Skeletal muscle satellite cell (primary cell): Measurements from ENCODE around the gene SLC12A8. TPM values are rescaled to one million over a fixed set of nuclear protein-coding genes. Genes with fewer than 3 reads are reported as not detected.

Source experiments
- H3K27me3 ChIP-seq: 2 replicates; pipeline ENCODE4 v1.7.0; 2013; ENCODE audit warnings: low read length; ENCODE audit not compliant: control insufficient read depth, insufficient read depth
- H3K36me3 ChIP-seq: 2 replicates; pipeline ENCODE4 v1.7.0; 2013; ENCODE audit warnings: mild to moderate bottlenecking, control low read depth, low read length; ENCODE audit not compliant: insufficient read depth
- H3K4me1 ChIP-seq: 2 replicates; pipeline ENCODE4 v1.7.0; 2013; ENCODE audit warnings: low read length; ENCODE audit not compliant: control insufficient read depth, insufficient read depth
- H3K4me2 ChIP-seq: 2 replicates; pipeline ENCODE4 v1.7.0; 2013; ENCODE audit warnings: mild to moderate bottlenecking, low read length
- H3K4me3 ChIP-seq: 2 replicates; pipeline ENCODE4 v1.7.0; 2013; ENCODE audit warnings: low read length
- H3K9ac ChIP-seq: 2 replicates; pipeline ENCODE4 v1.7.0; 2013; ENCODE audit warnings: mild to moderate bottlenecking, low read depth, low read length, moderate library complexity
- H3K9me3 ChIP-seq: replicated peaks from 2 replicates; pipeline ENCODE4 v1.7.0; 2013; ENCODE audit warnings: mild to moderate bottlenecking, control low read depth, low read length
- total RNA-seq: library from RNA; depleted of rRNA; stranded (reverse); fragments of >200 nt; gene quantifications from 2 replicates; pipeline ENCODE4 v1.2.3, GENCODE V29; 2012; rRNA removed

Gene SLC12A8
- total RNA-seq = 0.51 and 2.4 TPM in 2 replicates

- peaks cover 8% of the 10 kb centered on the region for H3K4me1 ChIP-seq
- peak within 1 kb of the TSS; percentile 79 for H3K4me2 ChIP-seq
- peak within 1 kb of the TSS; percentile 47 for H3K4me3 ChIP-seq
- no peaks in the 10 kb centered on the region for H3K9me3 ChIP-seq
- no peaks in the 10 kb centered on the region for H3K36me3 ChIP-seq
- H3K27me3 ChIP-seq = peaks cover 27% of the 10 kb centered on the region
- H3K9ac ChIP-seq = no peak within 1 kb of the TSS
Observed at GRCh38 chr3:125212509-125213363, at the start of gene SLC12A8. Gene SLC12A8 (minus strand): TSS chr3:125212748. CDS start chr3:125211349, 1,399 bp downstream.

GRCh38 chr3:125262161-125262560 is 49.6 kb upstream of the SLC12A8 start:
- Histone ChIP-seq H3K4me2 (no peak overlapping the region), H3K27me3 (no peaks in the 10 kb centered on the region), H3K9ac (no peak overlapping the region), H3K36me3 (peaks cover 8% of the 10 kb centered on the region), H3K4me1 (no peaks in the 10 kb centered on the region), H3K9me3 (no peaks in the 10 kb centered on the region), H3K4me3 (no peak overlapping the region)

- Histone ChIP-seq H3K9me3 (no peaks in the 10 kb centered on the region), H3K4me3 (no peak overlapping the region), H3K9ac (no peak overlapping the region), H3K36me3 (peaks cover 11% of the 10 kb centered on the region), H3K4me2 (no peak overlapping the region), H3K4me1 (no peaks in the 10 kb centered on the region), H3K27me3 (no peaks in the 10 kb centered on the region)
Observed at GRCh38 chr3:125261031-125261430, 48.5 kb upstream of the SLC12A8 start.

GRCh38 chr3:125260158-125260557 is 47.6 kb upstream of the SLC12A8 start:
- H3K4me1 ChIP-seq = no peaks in the 10 kb centered on the region
- H3K9me3 ChIP-seq = no peaks in the 10 kb centered on the region
- H3K9ac ChIP-seq = no peak overlapping the region
- H3K4me2 ChIP-seq = no peak overlapping the region
- no peaks in the 10 kb centered on the region for H3K27me3 ChIP-seq
- H3K36me3 ChIP-seq = peaks cover 11% of the 10 kb centered on the region
- H3K4me3 ChIP-seq = no peak overlapping the region

- H3K4me1 ChIP-seq = no peaks in the 10 kb centered on the region
- H3K27me3 ChIP-seq = no peaks in the 10 kb centered on the region
- peaks cover 4% of the 10 kb centered on the region for H3K36me3 ChIP-seq
- no peak overlapping the region for H3K4me3 ChIP-seq
- H3K9ac ChIP-seq = no peak overlapping the region
- H3K4me2 ChIP-seq = no peak overlapping the region
- no peaks in the 10 kb centered on the region for H3K9me3 ChIP-seq
Observed at GRCh38 chr3:125257536-125257935, 45.0 kb upstream of the SLC12A8 start.

- no peak overlapping the region for H3K4me2 ChIP-seq
- no peaks in the 10 kb centered on the region for H3K4me1 ChIP-seq
- H3K9ac ChIP-seq = no peak overlapping the region
- H3K9me3 ChIP-seq = no peaks in the 10 kb centered on the region
- H3K36me3 ChIP-seq = peaks cover 4% of the 10 kb centered on the region
- H3K27me3 ChIP-seq = no peaks in the 10 kb centered on the region
- no peak overlapping the region for H3K4me3 ChIP-seq
Observed at GRCh38 chr3:125256675-125257074, 44.1 kb upstream of the SLC12A8 start.

GRCh38 chr3:125250973-125251372 is 38.4 kb upstream of the SLC12A8 start:
- no peaks in the 10 kb centered on the region for H3K27me3 ChIP-seq

GRCh38 chr3:125246237-125246636 is 33.7 kb upstream of the SLC12A8 start:
- no peak overlapping the region for H3K4me3 ChIP-seq
- H3K9ac ChIP-seq = no peak overlapping the region
- H3K36me3 ChIP-seq = no peaks in the 10 kb centered on the region
- no peaks in the 10 kb centered on the region for H3K9me3 ChIP-seq
- no peaks in the 10 kb centered on the region for H3K27me3 ChIP-seq
- no peaks in the 10 kb centered on the region for H3K4me1 ChIP-seq
- no peak overlapping the region for H3K4me2 ChIP-seq

More at GRCh38 chr3:125250973-125251372, 38.4 kb upstream of the SLC12A8 start:
- Histone ChIP-seq H3K9me3 (no peaks in the 10 kb centered on the region), H3K9ac (no peak overlapping the region), H3K4me3 (no peak overlapping the region), H3K4me1 (no peaks in the 10 kb centered on the region), H3K4me2 (no peak overlapping the region), H3K36me3 (no peaks in the 10 kb centered on the region)

GRCh38 chr3:125245521-125245920 is 33.0 kb upstream of the SLC12A8 start:
- H3K36me3 ChIP-seq = no peaks in the 10 kb centered on the region
- H3K27me3 ChIP-seq = no peaks in the 10 kb centered on the region
- no peaks in the 10 kb centered on the region for H3K9me3 ChIP-seq
- no peak overlapping the region for H3K9ac ChIP-seq
- no peak overlapping the region for H3K4me3 ChIP-seq
- H3K4me1 ChIP-seq = peaks cover 4% of the 10 kb centered on the region
- no peak overlapping the region for H3K4me2 ChIP-seq

- no peak overlapping the region for H3K4me2 ChIP-seq
- no peaks in the 10 kb centered on the region for H3K27me3 ChIP-seq
- no peaks in the 10 kb centered on the region for H3K36me3 ChIP-seq
- H3K4me3 ChIP-seq = no peak overlapping the region
- peaks cover 8% of the 10 kb centered on the region for H3K4me1 ChIP-seq
- H3K9ac ChIP-seq = no peak overlapping the region
- H3K9me3 ChIP-seq = no peaks in the 10 kb centered on the region
Observed at GRCh38 chr3:125240496-125240895, 27.9 kb upstream of the SLC12A8 start.

- no peaks in the 10 kb centered on the region for H3K9me3 ChIP-seq
- no peak overlapping the region for H3K4me2 ChIP-seq
- no peaks in the 10 kb centered on the region for H3K27me3 ChIP-seq
- H3K4me3 ChIP-seq = no peak overlapping the region
- H3K36me3 ChIP-seq = no peaks in the 10 kb centered on the region
- no peak overlapping the region for H3K9ac ChIP-seq
- H3K4me1 ChIP-seq = peaks cover 8% of the 10 kb centered on the region
Observed at GRCh38 chr3:125239266-125239665, 26.7 kb upstream of the SLC12A8 start.

- Histone ChIP-seq H3K27me3 (no peaks in the 10 kb centered on the region), H3K4me3 (no peak overlapping the region), H3K9ac (no peak overlapping the region), H3K4me2 (no peak overlapping the region), H3K4me1 (peaks cover 8% of the 10 kb centered on the region), H3K36me3 (peaks cover 1% of the 10 kb centered on the region), H3K9me3 (no peaks in the 10 kb centered on the region)
Observed at GRCh38 chr3:125238759-125239158, 26.2 kb upstream of the SLC12A8 start.
